HEK293 (cell line): ENCODE results near the gene BCR.

Experiments
- CTCF ChIA-PET: fragments of 350-600 bp; formaldehyde crosslinking; extraction: SDS; loops from one replicate; lab custom pipeline; 2021; ENCODE audit warnings: antibody characterized with exemption; lab: Yijun Ruan, JAX
- POLR2A ChIA-PET: fragments of 300-600 bp; formaldehyde crosslinking; extraction: SDS; loops from one replicate; lab custom pipeline; 2020; ENCODE audit warnings: antibody characterized with exemption, inconsistent platforms; lab: Yijun Ruan, JAX
- H3K27ac ChIP-seq: fragments of 200-500 bp; sonication (Bioruptor generic); 2 replicates; pipeline ENCODE4 v1.5.1; 2014; ENCODE audit warnings: low read depth, low read length, control low read depth, inconsistent platforms; ENCODE audit errors: extremely low read depth
- H3K36me3 ChIP-seq, 2 experiments: fragments of 200-500 bp in 1 of 2; sonication (Bioruptor generic) in 1 of 2; 1 replicate in 1 of 2; 2 replicates in 1 of 2; pipeline ENCODE4 v1.5.1; 2014 to 2017; ENCODE audit warnings: inconsistent platforms in 2 of 2, low read length in 2 of 2; ENCODE audit not compliant: control insufficient read depth in 2 of 2, insufficient read depth in 1 of 2
- H3K4me1 ChIP-seq: fragments of 200-500 bp; sonication (Bioruptor generic); 2 replicates; pipeline ENCODE4 v1.5.1; 2014; ENCODE audit warnings: mild to moderate bottlenecking, low read length, inconsistent platforms; ENCODE audit not compliant: control insufficient read depth, insufficient read depth
- H3K4me3 ChIP-seq: 2 replicates; pipeline ENCODE4 v1.5.1; 2011; ENCODE audit warnings: low read depth, mild to moderate bottlenecking, control low read depth, low read length, moderate library complexity
- H3K9me3 ChIP-seq: fragments of 200-500 bp; sonication (Bioruptor generic); 2 replicates; pipeline ENCODE4 v1.5.1; 2014; ENCODE audit warnings: low read depth, low read length, inconsistent platforms; ENCODE audit not compliant: control insufficient read depth, insufficient read depth
- BCL6B ChIP-seq: fragments of 450-650 bp; formaldehyde crosslinking; IDR thresholded peaks from 2 replicates; pipeline ENCODE4 v1.5.1; 2017; ENCODE audit warnings: missing biosample characterization, missing genetic modification characterization
- GLIS2 ChIP-seq: fragments of 450-650 bp; formaldehyde crosslinking; IDR thresholded peaks from 2 replicates; pipeline ENCODE4 v1.5.1; 2016; ENCODE audit warnings: missing biosample characterization, missing genetic modification characterization
- INSM2 ChIP-seq: fragments of 450-650 bp; formaldehyde crosslinking; IDR thresholded peaks from 2 replicates; pipeline ENCODE4 v1.5.1; 2016; ENCODE audit warnings: missing biosample characterization, missing genetic modification characterization
- KLF1 ChIP-seq: fragments of 450-650 bp; formaldehyde crosslinking; IDR thresholded peaks from 2 replicates; pipeline ENCODE4 v1.5.1; 2016; ENCODE audit warnings: missing biosample characterization, missing genetic modification characterization
- SALL2 ChIP-seq: fragments of 450-650 bp; formaldehyde crosslinking; IDR thresholded peaks from 2 replicates; pipeline ENCODE4 v1.5.0; 2017; ENCODE audit warnings: missing biosample characterization, mild to moderate bottlenecking, missing genetic modification characterization, borderline replicate concordance
- SCRT2 ChIP-seq: fragments of 450-650 bp; formaldehyde crosslinking; IDR thresholded peaks from 2 replicates; pipeline ENCODE4 v1.5.1; 2016; ENCODE audit warnings: missing biosample characterization, missing genetic modification characterization
- YY1 ChIP-seq: fragments of 450-650 bp; formaldehyde crosslinking; IDR thresholded peaks from 2 replicates; pipeline ENCODE4 v1.5.1; 2018; ENCODE audit warnings: missing biosample characterization, missing genetic modification characterization
- ZBTB49 ChIP-seq: fragments of 450-650 bp; formaldehyde crosslinking; IDR thresholded peaks from 2 replicates; pipeline ENCODE4 v1.5.1; 2016; ENCODE audit warnings: missing biosample characterization, missing genetic modification characterization, low read depth
- ZNF138 ChIP-seq: fragments of 450-650 bp; formaldehyde crosslinking; IDR thresholded peaks from 2 replicates; pipeline ENCODE4 v1.5.1; 2016; ENCODE audit warnings: missing biosample characterization, missing genetic modification characterization, borderline replicate concordance
- ZNF223 ChIP-seq: fragments of 450-650 bp; formaldehyde crosslinking; IDR thresholded peaks from 2 replicates; pipeline ENCODE4 v1.5.1; 2016; ENCODE audit warnings: missing biosample characterization, missing genetic modification characterization
- ZNF266 ChIP-seq: fragments of 450-650 bp; formaldehyde crosslinking; IDR thresholded peaks from 2 replicates; pipeline ENCODE4 v1.5.1; 2016; ENCODE audit warnings: missing biosample characterization, missing genetic modification characterization, low read depth
- ZNF274 ChIP-seq, 2 experiments: fragments of 200-500 bp in 1 of 2; fragments of 450-650 bp in 1 of 2; sonication (Bioruptor generic) in 1 of 2; formaldehyde crosslinking in 1 of 2; IDR thresholded peaks; 2 replicates each; pipeline versions ENCODE4 v1.5.1 to v1.6.1; 2014 to 2016; ENCODE audit warnings: borderline replicate concordance in 1 of 2, inconsistent platforms in 1 of 2, low read length in 1 of 2, missing biosample characterization in 1 of 2, missing genetic modification characterization in 1 of 2
- ZNF292 ChIP-seq: fragments of 450-650 bp; formaldehyde crosslinking; IDR thresholded peaks from 2 replicates; pipeline ENCODE4 v1.5.1; 2016; ENCODE audit warnings: low read depth, missing biosample characterization, missing genetic modification characterization, borderline replicate concordance
- ZNF335 ChIP-seq: fragments of 450-650 bp; formaldehyde crosslinking; conservative IDR thresholded peaks from 2 replicates; pipeline ENCODE4 v1.5.1; 2016; ENCODE audit warnings: missing biosample characterization, missing genetic modification characterization
- ZNF510 ChIP-seq: fragments of 450-650 bp; formaldehyde crosslinking; IDR thresholded peaks from 2 replicates; pipeline ENCODE4 v1.5.1; 2018; ENCODE audit warnings: mild to moderate bottlenecking, missing genetic modification characterization, missing biosample characterization; ENCODE audit not compliant: insufficient replicate concordance
- ZNF514 ChIP-seq: fragments of 450-650 bp; formaldehyde crosslinking; IDR thresholded peaks from 2 replicates; pipeline ENCODE4 v1.5.1; 2016; ENCODE audit warnings: missing biosample characterization, missing genetic modification characterization
- ZNF585B ChIP-seq: fragments of 450-650 bp; formaldehyde crosslinking; IDR thresholded peaks from 2 replicates; pipeline ENCODE4 v1.5.1; 2016; ENCODE audit warnings: missing biosample characterization, missing genetic modification characterization
- ZNF704 ChIP-seq: fragments of 450-650 bp; formaldehyde crosslinking; IDR thresholded peaks from 2 replicates; pipeline ENCODE4 v1.5.1; 2016; ENCODE audit warnings: missing biosample characterization, missing genetic modification characterization
- ZNF785 ChIP-seq: fragments of 450-650 bp; formaldehyde crosslinking; IDR thresholded peaks from 2 replicates; pipeline ENCODE4 v1.5.1; 2016; ENCODE audit warnings: missing biosample characterization, missing genetic modification characterization
- TF ChIP-seq, protein P1 (sequence below): fragments of 450-650 bp; formaldehyde crosslinking; IDR thresholded peaks from 2 replicates; pipeline ENCODE4 v1.5.1; 2016; ENCODE audit warnings: missing biosample characterization, missing genetic modification characterization

Gene BCR

DNA sequence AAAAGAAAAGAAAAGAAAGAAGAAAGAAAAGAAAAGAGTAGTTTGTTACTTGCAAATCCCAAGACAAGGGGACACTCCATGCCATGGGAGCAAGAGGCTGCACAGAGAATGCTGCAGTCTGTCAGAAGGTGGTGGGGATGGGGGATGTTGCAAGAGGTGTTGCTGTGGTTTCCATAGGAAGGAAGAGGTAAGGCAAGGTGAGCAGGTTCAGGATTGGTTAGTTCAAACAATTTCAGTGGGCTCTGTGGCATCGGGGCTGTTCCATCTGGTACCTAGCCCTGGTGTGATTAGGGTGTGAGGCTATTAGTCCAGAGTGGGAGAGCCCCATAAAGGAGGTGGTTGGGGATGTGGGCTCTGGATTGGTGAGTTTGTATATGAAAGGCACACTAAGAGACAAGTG lies 172.7 kb downstream of the BCR start (continued):
- TF ChIP-seq ZNF514 (tag by site-specific recombination): no peak
- no peak for TF ChIP-seq YY1 (tag by site-specific recombination)

DNA sequence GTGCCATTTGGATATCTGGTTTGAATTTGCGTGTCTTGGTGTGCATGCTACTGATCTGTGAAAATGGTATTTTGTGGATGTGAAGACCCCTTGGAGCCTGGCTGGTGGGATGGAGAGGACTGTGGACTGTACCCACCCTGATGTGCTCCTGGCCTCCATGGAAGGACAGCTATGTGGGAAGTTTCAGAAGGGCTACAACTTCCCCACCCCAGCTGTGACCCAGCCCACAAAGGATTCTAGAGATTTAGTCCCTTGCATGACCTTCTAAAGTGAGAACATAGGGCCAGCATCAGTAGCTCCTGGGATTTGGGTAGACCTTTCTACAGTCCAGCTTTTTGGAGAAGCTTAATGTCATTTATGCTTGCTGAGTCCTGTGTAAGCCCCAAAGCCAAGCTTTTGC lies 173.4 kb downstream of the BCR start:
- TF ChIP-seq ZNF785 (tag by site-specific recombination) (no peak), ZNF510 (tag by site-specific recombination) (no peak), ZNF704 (tag by site-specific recombination) (no peak), INSM2 (tag by site-specific recombination) (no peak), ZNF292 (no peak), ZNF274 (IDR thresholded peaks at IDR 0.05; ENCODE audit: low read length) (no peak), ZNF274 (tag by site-specific recombination; IDR thresholded peaks at IDR 0.05; ENCODE audit: borderline replicate concordance) (no peak), SCRT2 (tag by site-specific recombination) (no peak), ZNF138 (tag by site-specific recombination) (no peak), GLIS2 (no peak), ZNF266 (tag by site-specific recombination) (no peak), SALL2 (tag by site-specific recombination) (no peak), BCL6B (no peak), KLF1 (tag by site-specific recombination) (no peak), ZNF223 (tag by site-specific recombination) (no peak), ZNF585B (tag by site-specific recombination) (no peak), ZBTB49 (tag by site-specific recombination) (no peak)
- TF ChIP-seq, all 188 proteins: peak for 0
- Histone ChIP-seq H3K4me3 (no peak overlapping the region), H3K4me1 (no peaks in the 10 kb centered on the region), H3K27ac (no peak overlapping the region), H3K9me3 (no peaks in the 10 kb centered on the region), H3K36me3 (no peaks in the 10 kb centered on the region)
- ChIA-PET POLR2A (no interaction called here), CTCF (no interaction called here)

GRCh38 chr22:23356094-23356493 lies 175.8 kb downstream of the BCR start:
- ChIA-PET CTCF (interaction anchor here (2.0 kb wide), 1 partner anchor 30 kb away, joined by 6 read pairs; no protein-coding TSS in a partner anchor), POLR2A (no interaction called here)
- Histone ChIP-seq H3K36me3 (no peaks in the 10 kb centered on the region), H3K27ac (no peak overlapping the region), H3K4me3 (no peak overlapping the region), H3K9me3 (no peaks in the 10 kb centered on the region), H3K4me1 (no peaks in the 10 kb centered on the region)
- TF ChIP-seq ZNF335 (tag by site-specific recombination): no peak
- TF ChIP-seq, protein P1, sequence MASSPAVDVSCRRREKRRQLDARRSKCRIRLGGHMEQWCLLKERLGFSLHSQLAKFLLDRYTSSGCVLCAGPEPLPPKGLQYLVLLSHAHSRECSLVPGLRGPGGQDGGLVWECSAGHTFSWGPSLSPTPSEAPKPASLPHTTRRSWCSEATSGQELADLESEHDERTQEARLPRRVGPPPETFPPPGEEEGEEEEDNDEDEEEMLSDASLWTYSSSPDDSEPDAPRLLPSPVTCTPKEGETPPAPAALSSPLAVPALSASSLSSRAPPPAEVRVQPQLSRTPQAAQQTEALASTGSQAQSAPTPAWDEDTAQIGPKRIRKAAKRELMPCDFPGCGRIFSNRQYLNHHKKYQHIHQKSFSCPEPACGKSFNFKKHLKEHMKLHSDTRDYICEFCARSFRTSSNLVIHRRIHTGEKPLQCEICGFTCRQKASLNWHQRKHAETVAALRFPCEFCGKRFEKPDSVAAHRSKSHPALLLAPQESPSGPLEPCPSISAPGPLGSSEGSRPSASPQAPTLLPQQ: no peak
